Neutrophil (primary cell): Measurements from ENCODE around the gene TUT4.

ENCODE experiments used
- H3K27ac ChIP-seq: fragments of 200-600 bp; sonication (generic); 2 replicates; pipeline ENCODE4 v1.5.1; 2016; ENCODE audit warnings: mild to moderate bottlenecking, moderate library complexity
- H3K27me3 ChIP-seq: fragments of 200-600 bp; sonication (generic); 2 replicates; pipeline ENCODE4 v1.6.0; 2016; ENCODE audit warnings: mild to moderate bottlenecking
- H3K36me3 ChIP-seq: fragments of 200-600 bp; sonication (generic); 2 replicates; pipeline ENCODE4 v1.5.1; 2017
- H3K4me1 ChIP-seq, 2 experiments: fragments of 200-600 bp in 1 of 2; sonication (generic) in 1 of 2; 1 replicate in 1 of 2; 2 replicates in 1 of 2; pipeline versions ENCODE4 v1.5.1 to v1.6.1; 2013 to 2016; ENCODE audit warnings: low read depth in 1 of 2, low read length in 1 of 2, mild to moderate bottlenecking in 1 of 2, moderate library complexity in 1 of 2; ENCODE audit not compliant: control insufficient read depth in 1 of 2, insufficient read depth in 1 of 2
- H3K4me3 ChIP-seq, 2 experiments: fragments of 200-600 bp in 1 of 2; sonication (generic) in 1 of 2; 1 replicate in 1 of 2; 2 replicates in 1 of 2; pipeline ENCODE4 v1.5.1; 2013 to 2016; ENCODE audit warnings: low read depth in 1 of 2, low read length in 1 of 2, mild to moderate bottlenecking in 1 of 2, moderate library complexity in 1 of 2
- H3K9me3 ChIP-seq: fragments of 200-600 bp; sonication (generic); 2 replicates; pipeline ENCODE4 v1.5.1; 2016
- CTCF ChIP-seq: fragments of 200-600 bp; sonication (generic); IDR thresholded peaks from 2 replicates; pipeline ENCODE4 v1.5.1; 2016; ENCODE audit warnings: antibody characterized with exemption

The TUT4 gene

GRCh38 chr1:52558941-52559340 lies 6.0 kb upstream of the TUT4 start:
- H3K27ac ChIP-seq, result no peak overlapping the region
- no peak for TF ChIP-seq CTCF
- H3K27me3 ChIP-seq, result no peaks in the 10 kb centered on the region
- H3K36me3 ChIP-seq, result no peaks in the 10 kb centered on the region
- H3K9me3 ChIP-seq, result no peaks in the 10 kb centered on the region
- no peak overlapping the region for H3K4me3 ChIP-seq
- H3K4me1 ChIP-seq, result peaks cover 13% of the 10 kb centered on the region in 2 experiments

GRCh38 chr1:52556641-52557360 lies 3.9 kb upstream of the TUT4 start:
- H3K27ac ChIP-seq, result no peak overlapping the region
- no peak for TF ChIP-seq CTCF
- H3K9me3 ChIP-seq, result no peaks in the 10 kb centered on the region
- H3K36me3 ChIP-seq, result no peaks in the 10 kb centered on the region
- no peak overlapping the region for H3K4me3 ChIP-seq
- no peaks in the 10 kb centered on the region for H3K27me3 ChIP-seq
- peaks cover 24 to 25% of the 10 kb centered on the region in 2 experiments for H3K4me1 ChIP-seq

- H3K4me1 ChIP-seq, result peaks cover 30 to 37% of the 10 kb centered on the region in 2 experiments
- H3K27ac ChIP-seq, result peak overlapping the region; percentile 86
- H3K36me3 ChIP-seq, result no peaks in the 10 kb centered on the region
- H3K27me3 ChIP-seq, result no peaks in the 10 kb centered on the region
- no peak for TF ChIP-seq CTCF
- H3K4me3 ChIP-seq, result peak overlapping the region in 1 of 2 experiments; percentile 93
- no peaks in the 10 kb centered on the region for H3K9me3 ChIP-seq
Observed at GRCh38 chr1:52554756-52555155, 1.9 kb upstream of the TUT4 start.

- Histone ChIP-seq H3K4me3 (peak overlapping the region; percentile 93), H3K4me1 (peaks cover 30 to 37% of the 10 kb centered on the region in 2 experiments), H3K27me3 (no peaks in the 10 kb centered on the region), H3K36me3 (no peaks in the 10 kb centered on the region), H3K27ac (peak overlapping the region; percentile 86), H3K9me3 (no peaks in the 10 kb centered on the region)
- TF ChIP-seq CTCF, result no peak
Observed at GRCh38 chr1:52554267-52554640, 1.4 kb upstream of the TUT4 start.

- Histone ChIP-seq H3K4me3 (peak overlapping the region; percentile 93), H3K27me3 (no peaks in the 10 kb centered on the region), H3K27ac (peak overlapping the region; percentile 86), H3K4me1 (peaks cover 30 to 37% of the 10 kb centered on the region in 2 experiments), H3K9me3 (no peaks in the 10 kb centered on the region), H3K36me3 (no peaks in the 10 kb centered on the region)
- TF ChIP-seq CTCF, result no peak
Observed at GRCh38 chr1:52553362-52554266, 722 bp upstream of the TUT4 start.
